Activated gamma-delta T cell treated with Interleukin-2 at 50 U/mL for 16 hours (primary cell): Measurements from ENCODE around the gene COQ2.

ENCODE experiments used
- DNase-seq: peaks from one replicate; pipeline ENCODE4 v3.0.0-alpha.2; 2020

The COQ2 gene

GRCh38 chr4:83214079-83214478 is 70.5 kb downstream of the COQ2 start:
- no peak for DNase-seq
